HPDE6-E6E7 (cell line): ENCODE results near the gene FEV.

ENCODE experiments used
- DNase-seq: peaks from one replicate; pipeline ENCODE4 v3.0.0; 2011; ENCODE audit warnings: missing footprints; ENCODE audit errors: extremely low spot score

Gene FEV

GRCh38 chr2:218985021-218985324, at the start of gene FEV:
Gene FEV, minus strand, starts transcription at chr2:218985184. Its CDS starts 109 bp downstream, at chr2:218985075.
- DNase-seq, result no peak

GRCh38 chr2:219032051-219032745, 47.2 kb upstream of the FEV start:
- DNase-seq, result no peak

DNA sequence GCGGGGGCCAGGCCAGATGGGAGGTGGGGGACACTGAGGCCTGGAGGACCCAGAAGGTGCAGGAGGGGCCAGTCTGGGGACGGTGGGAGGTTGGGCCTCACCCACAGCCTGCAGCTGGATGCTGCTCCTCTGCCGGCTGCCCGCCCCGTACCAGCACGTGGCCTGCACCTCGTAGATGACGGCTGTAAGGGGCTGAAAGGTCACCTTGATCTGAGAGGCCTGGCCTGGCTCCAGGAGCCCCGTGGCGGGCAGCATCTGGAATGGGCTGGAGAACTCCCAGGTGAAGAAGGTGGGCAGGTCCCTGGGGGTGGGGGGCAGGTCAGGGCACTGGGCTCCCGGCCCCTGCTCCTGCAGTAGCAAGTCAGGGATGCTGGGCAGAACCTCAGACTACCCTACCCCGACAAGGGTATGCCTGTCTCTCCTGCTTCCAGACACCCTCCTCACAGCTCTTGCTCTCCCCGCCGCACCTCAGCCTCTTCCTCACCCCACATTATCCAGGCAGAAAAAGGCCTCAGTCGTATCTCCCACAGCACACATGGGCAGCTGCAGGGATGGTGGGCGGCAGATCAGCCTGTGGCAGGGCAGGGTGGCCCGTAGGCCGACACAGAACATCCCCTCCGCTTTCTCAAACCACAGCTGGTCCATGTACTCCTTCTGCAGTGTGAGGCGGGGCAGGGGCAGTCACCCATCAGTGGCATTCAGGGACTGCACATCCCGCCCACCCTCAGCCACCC, 46.2 kb upstream of the FEV start:
- DNase-seq, result no peak

DNA sequence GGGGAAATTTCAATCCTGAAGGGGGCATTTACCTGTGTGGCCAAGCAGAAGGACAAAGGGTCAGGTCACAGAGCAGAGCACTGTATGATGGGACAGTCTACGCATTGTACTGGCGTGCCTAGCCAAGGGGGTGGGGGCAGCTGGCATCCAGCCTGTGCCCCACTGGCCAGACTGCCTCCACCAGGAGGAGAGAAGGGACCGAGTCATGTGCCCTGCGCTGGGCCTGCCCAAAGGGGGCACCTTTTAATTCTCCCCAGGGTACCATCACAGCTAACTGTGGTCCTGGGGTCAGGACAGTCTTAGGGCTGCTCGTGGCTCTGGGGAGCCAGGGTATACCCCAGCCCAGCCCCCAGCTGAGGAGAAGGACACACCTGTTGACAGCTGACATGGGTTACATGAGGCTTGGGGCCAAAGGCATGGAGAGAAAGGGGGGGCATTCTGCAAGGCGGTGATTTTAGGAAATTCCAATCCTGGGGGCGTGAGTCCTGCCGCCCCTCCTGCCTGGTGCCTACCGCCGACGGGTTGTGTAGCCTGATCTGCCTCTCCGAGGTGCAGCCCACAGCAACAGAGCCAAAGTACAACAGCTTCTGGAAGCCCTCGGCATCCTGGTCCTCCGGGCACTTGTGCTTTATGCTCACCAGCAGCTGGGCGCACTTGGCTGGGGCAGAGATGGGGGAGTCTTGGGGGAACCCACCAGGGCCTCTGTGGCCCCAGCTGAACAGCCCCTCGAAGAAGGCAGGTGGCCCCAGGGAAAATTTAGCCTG, 45.4 kb upstream of the FEV start:
- DNase-seq, result no peak

DNA sequence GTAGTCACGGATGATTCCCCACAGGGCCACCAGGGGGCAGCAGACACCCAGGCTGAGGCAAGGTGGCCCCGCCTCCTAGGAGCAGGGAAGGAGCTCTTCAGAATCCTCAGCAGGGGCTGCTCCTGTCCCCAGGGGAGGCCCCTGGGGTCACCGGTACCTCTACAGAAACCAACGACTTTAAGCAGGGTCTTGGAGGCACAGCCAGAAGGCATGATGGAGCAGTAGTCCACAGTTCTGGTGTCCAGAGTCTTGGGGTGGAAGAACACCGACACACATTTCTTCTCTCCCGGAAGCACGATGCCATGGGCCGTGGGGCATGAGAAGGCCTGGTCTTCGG, 44.8 kb upstream of the FEV start:
- DNase-seq, result peak; percentile 84

GRCh38 chr2:219028996-219029828, 44.2 kb upstream of the FEV start:
- no peak for DNase-seq

DNA sequence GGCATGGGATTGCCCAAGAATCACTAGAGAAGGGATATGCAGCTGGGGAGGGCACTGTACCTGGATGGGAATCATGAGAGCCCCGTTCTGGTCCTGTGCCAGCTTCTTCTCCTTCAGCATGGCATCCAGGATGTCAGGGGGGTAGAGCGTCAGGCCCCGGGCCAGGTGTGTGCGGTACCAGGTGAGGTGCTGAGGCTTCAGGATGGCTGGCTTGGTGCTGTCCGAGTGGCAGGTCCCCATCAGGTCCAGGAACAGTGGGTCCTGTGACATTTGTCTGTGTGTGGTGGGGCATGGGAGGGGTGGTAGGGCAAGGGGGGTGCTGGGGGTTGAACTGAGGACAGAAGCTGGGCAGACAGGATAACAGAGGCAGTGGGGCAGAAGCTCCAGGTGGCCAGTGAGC, 43.2 kb upstream of the FEV start:
- no peak for DNase-seq

DNA sequence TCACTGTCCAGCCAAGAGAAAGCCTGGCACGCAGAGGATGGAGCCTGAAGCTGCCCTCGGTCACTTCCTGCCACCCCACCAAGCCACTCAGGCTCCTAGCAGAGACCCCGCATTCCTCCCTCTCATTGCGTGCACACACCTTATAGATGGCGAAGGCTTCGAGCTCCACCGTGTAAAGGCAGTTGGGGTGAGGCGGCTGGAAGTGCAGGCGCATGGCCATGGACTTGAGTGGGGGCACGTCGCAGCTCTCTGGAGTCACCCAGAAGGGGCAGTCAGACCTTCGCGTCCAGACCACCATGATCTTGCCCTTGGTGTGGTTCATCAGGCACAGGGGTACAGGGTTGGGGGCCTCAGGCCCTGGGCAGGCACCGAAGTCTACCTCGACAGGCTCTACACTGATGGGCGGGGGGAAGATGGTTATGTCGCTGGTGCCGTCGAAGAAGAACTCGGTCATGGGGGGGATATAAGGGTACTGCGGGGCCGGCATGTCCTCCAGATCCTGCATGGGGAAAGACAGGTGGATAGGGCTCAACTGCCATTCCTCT, 42.6 kb upstream of the FEV start:
- DNase-seq, result no peak

DNA sequence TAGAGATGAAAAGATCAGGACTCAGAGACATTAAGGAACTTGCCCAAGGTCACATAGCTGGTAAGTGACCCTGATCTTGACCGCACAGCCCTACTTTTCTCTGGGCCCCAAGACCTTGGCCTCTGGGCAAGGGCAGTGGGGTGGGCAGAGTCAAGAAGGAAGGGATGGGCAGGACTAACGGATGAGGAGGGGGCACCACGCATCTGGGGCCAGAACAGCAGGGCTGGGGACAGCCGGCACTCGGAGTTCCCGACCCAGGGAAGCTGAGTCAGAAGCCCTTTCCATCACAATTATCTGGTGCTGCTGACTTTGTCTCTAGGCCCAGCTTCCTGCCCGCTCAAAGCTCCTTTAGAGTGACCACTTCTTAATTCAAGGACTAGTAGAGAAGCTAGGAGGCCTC, 42.0 kb upstream of the FEV start:
- no peak for DNase-seq

GRCh38 chr2:219025637-219026585, 40.9 kb upstream of the FEV start:
- DNase-seq, result no peak

GRCh38 chr2:219024059-219024458, 39.1 kb upstream of the FEV start:
- no peak for DNase-seq

DNA sequence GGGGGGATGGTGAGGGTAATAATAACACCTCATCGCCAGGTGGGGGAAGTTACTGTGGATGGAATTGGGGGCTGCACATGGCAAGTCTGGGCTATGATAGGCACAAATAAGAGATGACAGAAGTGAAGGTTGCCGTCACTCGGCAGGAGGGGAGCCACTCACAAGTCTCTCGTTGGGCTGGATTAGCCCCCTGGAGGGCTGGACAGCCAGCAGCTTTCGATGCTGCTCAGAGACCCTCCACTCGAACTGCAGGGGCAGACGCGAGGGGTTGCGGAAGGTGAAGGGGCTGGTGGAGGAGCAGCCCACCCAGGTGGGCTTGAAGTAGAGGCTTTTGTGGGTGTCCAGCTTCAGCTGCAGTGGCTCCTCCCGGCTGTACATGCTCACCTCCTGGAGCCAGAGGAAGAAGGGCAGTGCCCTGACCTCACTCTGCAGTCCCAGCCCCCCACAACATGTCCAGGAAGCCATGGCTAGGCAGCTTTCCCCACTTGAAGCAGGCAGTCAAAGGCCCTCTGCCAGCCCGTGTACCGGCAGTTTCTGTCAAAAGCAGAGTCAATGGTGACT, 38.1 kb upstream of the FEV start:
- no peak for DNase-seq

DNA sequence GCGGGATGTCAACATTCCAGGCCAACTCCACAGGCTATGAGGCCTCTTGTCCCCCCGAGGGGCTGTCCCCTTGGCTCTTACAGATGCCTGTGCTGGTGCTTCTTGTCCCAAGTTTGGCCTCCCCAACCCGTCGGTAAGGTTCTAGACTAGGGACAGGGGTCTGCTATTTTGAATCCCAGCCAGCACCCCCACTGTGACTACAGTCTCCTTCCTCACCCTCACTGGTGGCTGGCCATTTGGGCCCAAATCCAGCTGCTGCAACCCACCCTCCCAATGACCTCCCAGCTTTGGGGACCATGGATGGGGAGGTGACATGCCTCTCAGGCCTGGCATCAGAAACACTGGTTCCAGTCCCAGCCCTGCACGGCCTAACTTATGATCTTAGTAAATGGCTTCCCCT, 37.6 kb upstream of the FEV start:
- DNase-seq, result no peak

- DNase-seq, result no peak
Observed at GRCh38 chr2:219022041-219022440, 37.1 kb upstream of the FEV start.

GRCh38 chr2:219021591-219021990, 36.6 kb upstream of the FEV start:
- DNase-seq, result no peak

DNA sequence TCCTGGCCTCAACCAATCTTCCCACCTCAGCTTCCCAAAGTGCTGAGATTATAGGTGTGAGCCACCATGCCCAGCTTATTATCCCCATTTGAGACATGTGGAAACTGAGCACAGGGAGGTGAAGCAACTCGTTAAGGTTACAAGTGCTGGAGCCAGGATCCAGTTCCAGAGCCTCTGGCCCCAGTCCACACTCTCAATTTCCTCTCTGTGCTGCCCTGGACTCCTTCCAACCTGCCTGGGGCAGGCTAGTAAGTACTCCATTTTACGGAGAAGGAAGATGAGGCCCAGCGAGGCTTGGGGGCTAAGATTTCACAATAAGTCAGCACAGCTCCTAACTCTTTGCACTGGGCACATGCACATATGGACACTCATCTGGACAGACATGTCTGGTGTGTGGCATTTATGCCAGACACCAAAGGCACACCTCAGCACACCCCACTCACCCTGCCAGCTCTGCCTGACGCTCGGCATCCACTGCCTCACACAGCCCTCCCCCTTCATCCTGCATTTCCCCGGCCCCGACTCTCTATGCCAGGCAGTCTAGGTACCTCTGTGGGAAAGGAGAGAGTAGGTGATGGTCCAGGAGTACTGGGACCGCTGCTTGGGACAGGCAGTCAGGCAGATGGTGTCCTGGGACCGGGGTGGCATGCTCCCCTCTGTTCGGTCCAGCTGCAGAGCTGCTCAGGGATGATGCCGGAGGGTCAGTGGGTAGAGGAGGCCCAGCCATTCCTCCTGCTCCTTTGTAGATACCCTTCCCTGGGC, 35.8 kb upstream of the FEV start:
- DNase-seq, result no peak

DNA sequence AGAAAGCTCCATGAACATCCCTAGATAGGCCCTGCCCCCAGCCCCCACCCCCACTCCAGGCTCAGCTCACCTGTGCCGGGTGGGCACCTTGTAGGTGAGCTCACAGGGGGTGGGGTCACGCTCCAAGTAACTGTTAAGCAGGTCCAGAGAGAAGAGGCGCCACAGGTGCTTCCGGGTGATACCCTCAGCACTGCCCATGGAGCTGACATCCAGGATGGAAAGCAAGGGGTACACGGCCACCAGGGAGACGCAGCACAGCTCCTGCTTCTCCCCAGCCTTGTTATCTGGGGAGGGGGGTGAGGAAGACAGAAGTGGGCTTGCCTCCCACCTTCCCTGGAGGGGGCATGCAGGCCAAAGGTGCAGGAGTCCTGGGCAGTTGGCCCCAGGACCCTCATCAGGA, 34.5 kb upstream of the FEV start:
- no peak for DNase-seq

GRCh38 chr2:219018726-219019125, 33.7 kb upstream of the FEV start:
- DNase-seq, result no peak

GRCh38 chr2:219018286-219018685, 33.3 kb upstream of the FEV start:
- DNase-seq, result no peak
